GM21447 (cell line): ENCODE data around the gene EXOC3L4.
A peak's percentile ranks its signal among the peaks of the same experiment; 100 is the strongest.

Experiments used
- ATAC-seq: cut with Tn5 transposase; IDR thresholded peaks from one replicate; pipeline ENCODE4 v1.9.1; 2021; ENCODE audit not compliant: unreplicated experiment

Gene EXOC3L4

DNA sequence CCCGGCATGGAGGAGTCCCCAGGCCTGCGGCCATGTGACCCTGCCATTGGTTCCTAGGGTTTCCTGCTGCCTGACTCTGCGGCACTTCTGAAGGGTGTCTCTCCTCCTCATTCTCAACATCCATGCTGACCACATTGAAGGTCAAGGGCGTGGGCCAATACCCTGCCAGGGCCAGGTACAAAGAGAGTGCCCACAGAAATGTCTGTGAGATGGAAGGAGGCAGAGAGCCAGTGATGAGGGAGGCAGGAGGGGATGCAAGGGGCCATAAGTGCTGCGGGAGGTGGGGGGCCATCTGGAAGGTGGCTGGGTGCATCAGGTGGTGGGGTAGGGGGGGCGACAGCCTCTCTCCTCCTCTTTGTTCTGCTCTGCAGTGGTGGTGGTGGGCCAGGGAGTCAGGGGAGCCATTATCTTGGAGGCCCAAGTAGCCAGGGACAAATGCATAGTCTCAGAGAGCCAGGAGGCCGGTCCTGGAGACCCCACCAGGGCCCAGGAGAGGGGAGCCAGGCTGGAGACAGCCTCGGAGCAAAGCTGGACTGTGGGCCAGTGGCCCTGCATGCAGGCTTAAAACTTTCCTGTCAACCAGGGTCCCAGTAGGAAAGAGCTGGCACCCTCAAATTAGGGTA lies 24.2 kb upstream of the EXOC3L4 start:
- no peak for ATAC-seq

DNA sequence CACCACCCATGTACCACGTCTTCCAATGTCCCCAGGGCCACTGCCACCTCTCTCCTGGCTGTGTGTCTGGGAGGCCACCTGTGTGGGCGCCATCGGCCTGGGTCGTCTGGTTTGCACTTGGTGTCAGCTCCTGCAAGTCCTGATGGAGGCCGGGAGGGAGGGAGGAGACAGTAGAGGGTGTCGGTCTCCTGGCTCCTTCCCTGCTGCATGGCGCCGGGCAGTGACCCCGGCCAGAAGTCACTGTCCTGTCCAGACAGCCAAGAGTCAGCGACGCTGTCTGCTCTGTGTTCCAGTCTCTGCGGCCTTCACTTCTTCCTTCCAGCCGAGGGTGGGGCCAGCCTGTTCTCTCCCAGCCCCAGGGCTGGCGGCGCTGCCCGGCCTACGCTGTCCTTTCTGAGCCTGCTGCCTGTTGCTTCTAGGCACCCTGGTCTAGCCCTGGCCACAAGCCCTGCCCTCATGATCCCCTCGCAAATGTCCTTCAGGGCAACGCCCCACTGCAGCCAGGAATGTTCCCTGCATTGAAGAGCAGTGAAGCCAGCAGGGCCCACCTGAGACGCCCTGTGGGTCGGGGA lies 23.5 kb upstream of the EXOC3L4 start:
- ATAC-seq: no peak

DNA sequence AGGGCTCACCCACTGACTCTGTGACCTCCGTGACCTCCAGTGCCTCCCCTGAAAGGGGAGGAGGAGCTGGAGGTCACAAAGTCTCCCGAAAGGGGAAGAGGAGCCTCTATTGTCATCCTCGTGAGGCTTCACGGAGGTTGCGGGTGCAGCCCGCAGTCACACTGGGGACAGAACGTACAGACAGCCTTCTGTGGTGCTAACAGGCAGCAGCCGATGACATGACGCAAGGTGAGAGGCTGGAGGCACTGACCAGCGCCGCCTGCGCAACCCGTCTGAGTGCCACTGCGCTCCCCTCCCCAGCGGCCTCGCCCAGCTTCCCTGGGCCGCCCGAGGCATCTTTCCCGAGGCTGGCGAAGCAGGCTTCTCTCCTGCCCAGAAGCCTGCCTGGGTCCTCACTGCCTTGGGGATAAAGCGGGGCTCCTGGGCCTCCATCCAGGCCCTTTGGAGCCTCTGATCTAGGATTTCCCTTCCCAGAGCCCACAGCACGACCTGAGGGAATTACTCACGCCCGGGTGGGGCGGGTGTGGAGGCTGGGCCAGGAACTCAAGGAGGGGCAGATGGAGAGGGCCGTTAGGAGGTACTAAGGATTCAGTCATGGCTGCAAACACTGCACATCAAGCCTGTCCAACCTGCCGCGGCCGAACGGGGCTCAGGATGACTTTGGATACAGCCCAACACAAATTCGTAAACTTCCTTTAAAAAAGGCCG lies 22.8 kb upstream of the EXOC3L4 start:
- ATAC-seq: no peak

GRCh38 chr14:103072595-103073366 lies 21.7 kb upstream of the EXOC3L4 start:
- no peak for ATAC-seq

DNA sequence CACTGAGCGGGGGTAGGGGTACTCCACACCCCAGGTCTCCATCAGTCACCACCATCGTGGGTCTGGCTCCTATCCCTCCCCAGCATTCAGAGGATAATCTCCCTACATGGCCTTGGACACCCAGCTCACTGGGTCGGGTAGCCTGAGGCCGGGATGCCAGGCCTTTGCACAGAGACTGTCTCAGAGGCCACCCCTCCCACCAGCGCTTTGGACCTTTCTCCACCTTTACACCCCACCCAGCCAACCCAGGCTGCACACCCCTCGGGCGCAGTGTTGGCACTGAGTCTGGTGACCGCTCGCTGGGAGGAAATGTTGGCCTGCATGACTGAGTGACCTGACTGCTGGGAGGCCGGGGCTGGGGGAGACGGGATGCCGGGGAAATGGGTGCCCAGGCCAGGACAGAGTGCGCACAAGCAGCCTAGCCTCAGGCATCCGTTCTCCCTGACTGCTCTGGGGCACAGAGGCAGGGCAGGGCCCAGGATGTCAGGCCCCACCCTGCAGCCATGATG lies 21.1 kb upstream of the EXOC3L4 start:
- ATAC-seq: no peak

- ATAC-seq: no peak
Observed at GRCh38 chr14:103073876-103074728, 20.4 kb upstream of the EXOC3L4 start.

DNA sequence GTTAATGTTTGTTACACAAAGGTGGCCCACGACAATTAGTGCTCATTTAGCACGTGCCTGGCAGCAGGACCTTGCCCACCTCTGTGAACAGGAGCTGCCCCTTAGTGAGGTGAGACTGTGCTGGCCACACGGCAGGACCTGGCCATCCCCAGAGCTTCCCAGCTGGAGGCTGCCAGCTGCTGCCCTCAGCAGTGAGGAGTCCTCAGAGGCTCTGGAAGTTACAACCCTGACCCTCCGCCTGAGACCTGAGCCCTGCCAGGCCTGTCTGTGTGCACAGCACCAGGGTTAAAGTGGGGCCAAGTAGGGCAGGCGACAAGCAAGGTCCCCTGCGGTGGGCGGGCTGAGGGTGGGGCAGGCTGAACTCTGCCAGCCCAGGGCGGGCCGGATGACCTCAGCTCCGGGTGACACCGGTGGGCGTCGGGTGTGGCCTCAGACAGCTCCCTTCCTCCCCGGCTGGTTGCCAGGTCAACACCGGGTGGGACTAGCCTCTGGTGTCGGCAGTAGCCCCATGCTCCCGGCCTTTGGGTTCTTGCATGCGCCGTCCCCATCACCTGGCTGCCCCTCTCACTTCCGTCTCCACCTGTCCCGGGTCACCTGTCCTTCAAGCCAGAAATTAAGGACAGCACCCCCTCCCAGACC lies 19.7 kb upstream of the EXOC3L4 start:
- ATAC-seq: no peak

- ATAC-seq: peak; percentile 51
Observed at GRCh38 chr14:103078420-103078749, 16.1 kb upstream of the EXOC3L4 start.

DNA sequence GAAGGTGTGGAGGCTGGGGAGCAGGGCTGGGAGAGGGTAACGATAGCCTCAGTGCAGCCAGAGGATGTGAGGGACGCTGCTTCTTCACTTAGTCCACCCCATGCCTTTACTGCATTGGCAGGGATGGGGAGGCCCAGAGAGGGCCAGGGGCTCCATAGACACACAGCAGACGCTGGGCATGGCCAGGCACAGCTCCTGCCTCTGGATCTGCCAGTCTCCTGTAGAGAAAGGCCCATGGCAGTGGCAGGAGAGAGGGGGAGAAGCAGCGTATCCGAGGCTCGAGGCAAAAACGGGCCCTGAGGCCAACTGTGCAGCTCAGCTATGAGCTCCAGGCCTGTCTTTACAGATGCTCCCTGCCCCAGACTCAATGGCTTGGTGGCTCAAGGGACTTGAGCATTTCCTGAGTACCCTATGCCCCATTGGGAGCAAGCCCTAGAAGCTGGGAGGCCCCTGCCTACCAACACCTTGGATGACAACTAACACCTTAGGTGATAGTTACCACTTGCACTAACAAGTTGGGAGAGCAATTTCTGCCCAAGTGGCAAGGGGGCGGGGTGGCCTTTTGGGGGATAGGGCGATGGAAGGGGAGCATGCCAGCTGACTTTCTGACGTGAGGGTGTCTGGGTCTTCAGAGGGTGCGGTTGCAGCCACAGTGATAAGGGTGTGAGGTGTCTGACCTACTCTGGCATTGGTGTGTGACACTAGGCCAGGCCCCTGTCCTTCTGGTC lies 15.5 kb upstream of the EXOC3L4 start:
- ATAC-seq: no peak

DNA sequence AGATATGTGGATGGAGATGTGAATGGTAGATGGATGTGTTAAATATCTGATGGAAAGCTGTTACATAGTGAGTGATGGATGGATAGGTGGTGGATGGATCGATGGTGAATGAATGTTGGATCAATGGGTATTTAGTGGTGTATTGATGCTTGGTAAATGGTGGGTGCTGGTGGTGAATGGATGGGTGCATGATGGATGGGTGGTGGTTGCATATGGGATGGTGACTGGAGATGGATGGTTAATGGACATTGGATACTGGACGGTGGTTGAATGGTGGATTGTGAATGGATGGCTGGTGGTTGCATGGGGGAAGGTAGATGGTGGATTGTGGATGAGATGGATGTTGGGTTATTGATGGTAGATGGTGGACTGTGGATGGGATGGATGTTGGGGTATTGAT lies 12.6 kb upstream of the EXOC3L4 start:
- no peak for ATAC-seq

DNA sequence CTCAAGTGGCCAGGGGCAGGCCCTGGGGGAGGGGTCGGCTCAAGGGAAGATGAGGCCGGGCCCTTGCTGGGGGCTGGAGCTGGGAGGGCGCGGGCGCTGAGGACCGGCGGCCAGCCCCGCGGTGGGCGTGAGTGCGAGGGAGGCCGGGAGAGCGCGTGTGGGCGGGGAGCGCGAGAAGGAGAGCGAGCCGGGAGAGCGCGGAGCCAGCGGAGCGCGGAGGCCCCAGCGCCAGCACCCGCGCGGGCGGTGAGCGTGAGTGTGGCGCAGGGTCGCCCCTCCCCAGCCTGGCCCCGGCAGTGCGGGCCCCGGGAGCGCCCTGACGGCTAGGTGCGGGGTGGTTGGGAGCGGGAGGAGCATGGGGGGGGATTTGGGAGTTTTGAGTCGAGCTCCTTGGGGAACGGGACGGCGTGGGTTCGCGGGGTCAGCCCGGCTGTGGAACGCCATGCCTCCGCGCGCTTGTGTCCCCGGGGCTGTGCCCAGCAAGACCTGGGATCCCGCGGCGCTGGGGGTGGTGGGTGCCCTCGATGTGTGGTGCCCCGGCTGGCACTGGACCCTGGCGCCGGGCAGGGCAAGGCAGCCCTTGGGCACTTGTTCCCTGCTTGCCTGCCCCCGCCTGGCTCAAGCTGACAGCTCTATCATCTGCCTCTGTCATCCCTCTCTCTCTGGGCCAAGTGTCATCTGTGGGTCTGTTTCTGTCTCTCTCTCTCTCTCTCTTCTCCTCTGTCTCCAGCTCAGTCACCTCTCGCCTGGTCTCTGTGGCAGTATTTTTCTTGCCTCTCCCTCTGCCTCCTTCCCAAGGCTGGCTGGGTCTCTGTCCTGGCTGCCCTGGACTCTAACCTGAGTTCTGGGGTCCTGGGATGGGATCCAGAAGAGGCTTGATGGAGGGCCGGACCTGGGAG lies 10.3 kb upstream of the EXOC3L4 start, which contains the start of gene LBHD2:
Gene LBHD2, plus strand, starts transcription at position 190 of the 899 bp plus-strand sequence. CDS start 1,803 bp downstream, outside the sequence.
- ATAC-seq: no peak

GRCh38 chr14:103085106-103086091 lies 9.1 kb upstream of the EXOC3L4 start:
- no peak for ATAC-seq

GRCh38 chr14:103086771-103087342 lies 7.7 kb upstream of the EXOC3L4 start:
- ATAC-seq: no peak

- ATAC-seq: no peak
Observed at GRCh38 chr14:103087343-103087835, 7.1 kb upstream of the EXOC3L4 start.

- no peak for ATAC-seq
Observed at GRCh38 chr14:103088921-103089320, 5.6 kb upstream of the EXOC3L4 start.
